WI38 (cell line): ENCODE measurements around the gene ACACB.
"Not testable (repeated sequence)": the region's sequence is repeated elsewhere in the genome, so short reads cannot be mapped to it uniquely, and the experiment has no call there.

Experiments used
- H3K4me3 ChIP-seq: 2 replicates; pipeline ENCODE4 v1.5.1; 2011; ENCODE audit warnings: low read depth, mild to moderate bottlenecking, control low read depth, low read length
- TF ChIP-seq, protein P1 (sequence below): IDR thresholded peaks from 2 replicates; pipeline ENCODE4 v1.5.1; 2012; ENCODE audit warnings: low read depth, mild to moderate bottlenecking, control low read depth, low read length

The ACACB gene

DNA sequence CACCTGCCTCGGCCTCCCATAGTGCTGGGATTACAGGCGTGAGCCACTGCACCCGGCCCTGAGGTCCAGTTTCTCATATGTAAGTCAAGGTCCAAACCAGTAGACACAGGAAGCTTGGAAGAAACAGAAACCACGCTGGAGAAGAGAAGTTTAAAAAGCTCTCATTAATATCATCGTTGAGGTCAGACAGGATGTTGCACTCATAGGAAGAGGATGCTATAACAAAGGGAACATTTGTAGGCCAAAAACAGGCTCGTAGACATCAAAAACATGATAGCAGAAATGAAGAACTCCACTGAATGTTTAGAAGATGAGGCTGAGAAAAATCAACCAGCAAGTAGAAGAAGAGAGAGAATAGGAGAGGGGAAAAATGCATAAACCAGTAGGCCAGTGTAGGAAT is 46.8 kb downstream of the ACACB start:
- TF ChIP-seq, protein P1, sequence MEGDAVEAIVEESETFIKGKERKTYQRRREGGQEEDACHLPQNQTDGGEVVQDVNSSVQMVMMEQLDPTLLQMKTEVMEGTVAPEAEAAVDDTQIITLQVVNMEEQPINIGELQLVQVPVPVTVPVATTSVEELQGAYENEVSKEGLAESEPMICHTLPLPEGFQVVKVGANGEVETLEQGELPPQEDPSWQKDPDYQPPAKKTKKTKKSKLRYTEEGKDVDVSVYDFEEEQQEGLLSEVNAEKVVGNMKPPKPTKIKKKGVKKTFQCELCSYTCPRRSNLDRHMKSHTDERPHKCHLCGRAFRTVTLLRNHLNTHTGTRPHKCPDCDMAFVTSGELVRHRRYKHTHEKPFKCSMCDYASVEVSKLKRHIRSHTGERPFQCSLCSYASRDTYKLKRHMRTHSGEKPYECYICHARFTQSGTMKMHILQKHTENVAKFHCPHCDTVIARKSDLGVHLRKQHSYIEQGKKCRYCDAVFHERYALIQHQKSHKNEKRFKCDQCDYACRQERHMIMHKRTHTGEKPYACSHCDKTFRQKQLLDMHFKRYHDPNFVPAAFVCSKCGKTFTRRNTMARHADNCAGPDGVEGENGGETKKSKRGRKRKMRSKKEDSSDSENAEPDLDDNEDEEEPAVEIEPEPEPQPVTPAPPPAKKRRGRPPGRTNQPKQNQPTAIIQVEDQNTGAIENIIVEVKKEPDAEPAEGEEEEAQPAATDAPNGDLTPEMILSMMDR, result no peak

DNA sequence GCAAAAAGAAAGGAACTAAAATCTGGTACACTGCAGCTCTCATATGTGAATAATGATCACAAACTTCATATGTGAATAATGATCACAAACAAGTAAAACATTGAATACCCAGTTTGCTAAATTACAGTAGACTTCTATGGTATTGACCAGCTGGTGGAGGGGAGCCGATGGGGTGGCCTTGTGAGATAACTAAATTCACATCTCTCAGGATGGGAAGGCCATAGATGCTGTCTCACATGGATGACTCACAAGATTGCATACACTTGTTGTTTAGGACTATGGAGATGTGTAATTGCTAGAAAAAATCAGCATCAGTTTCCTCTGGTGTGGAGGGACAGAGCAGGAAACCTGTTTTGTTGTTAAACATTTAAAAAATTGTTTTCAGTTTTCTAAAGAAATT is 49.2 kb downstream of the ACACB start:
- H3K4me3 ChIP-seq, result no peak overlapping the region
- TF ChIP-seq, protein P1, result no peak

More for the DNA sequence above, 46.8 kb downstream of the ACACB start:
- no peak overlapping the region for H3K4me3 ChIP-seq

DNA sequence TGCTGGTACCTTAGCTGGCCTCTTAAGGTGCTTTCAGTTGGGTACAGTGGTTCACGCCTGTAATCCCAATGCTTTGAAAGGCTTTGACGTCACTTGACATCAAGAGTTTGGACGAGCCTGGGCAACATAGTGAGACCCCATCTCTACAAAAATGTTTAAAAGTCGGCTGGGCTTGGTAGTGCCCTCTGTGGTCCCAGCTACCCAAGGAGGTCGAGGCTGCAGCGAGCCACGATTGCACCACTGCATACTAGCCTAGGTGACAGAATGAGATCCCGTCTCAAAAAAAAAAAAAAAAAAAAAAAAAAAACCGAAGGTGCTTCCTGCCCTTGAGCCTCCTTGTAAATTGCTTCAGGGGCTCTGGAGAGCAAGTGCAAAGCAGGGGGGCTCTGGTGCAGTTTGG is 50.0 kb downstream of the ACACB start:
- TF ChIP-seq, protein P1, result no peak
- no peak overlapping the region for H3K4me3 ChIP-seq

DNA sequence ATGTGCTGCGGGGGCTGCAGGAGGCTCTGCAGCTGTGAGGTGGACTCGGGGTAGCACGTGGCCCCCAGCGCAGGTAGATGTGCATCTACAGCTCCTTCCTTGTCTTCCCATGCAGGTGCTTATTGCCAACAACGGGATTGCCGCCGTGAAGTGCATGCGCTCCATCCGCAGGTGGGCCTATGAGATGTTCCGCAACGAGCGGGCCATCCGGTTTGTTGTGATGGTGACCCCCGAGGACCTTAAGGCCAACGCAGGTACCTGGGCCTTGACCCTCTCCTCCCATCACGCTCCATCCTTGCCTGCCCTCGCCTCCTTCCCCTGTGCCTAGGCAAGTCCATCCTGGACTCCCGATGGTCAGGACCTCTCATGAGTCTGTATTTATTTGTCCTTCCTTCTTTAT is 51.4 kb downstream of the ACACB start:
- H3K4me3 ChIP-seq, result no peak overlapping the region
- TF ChIP-seq, protein P1, result no peak

DNA sequence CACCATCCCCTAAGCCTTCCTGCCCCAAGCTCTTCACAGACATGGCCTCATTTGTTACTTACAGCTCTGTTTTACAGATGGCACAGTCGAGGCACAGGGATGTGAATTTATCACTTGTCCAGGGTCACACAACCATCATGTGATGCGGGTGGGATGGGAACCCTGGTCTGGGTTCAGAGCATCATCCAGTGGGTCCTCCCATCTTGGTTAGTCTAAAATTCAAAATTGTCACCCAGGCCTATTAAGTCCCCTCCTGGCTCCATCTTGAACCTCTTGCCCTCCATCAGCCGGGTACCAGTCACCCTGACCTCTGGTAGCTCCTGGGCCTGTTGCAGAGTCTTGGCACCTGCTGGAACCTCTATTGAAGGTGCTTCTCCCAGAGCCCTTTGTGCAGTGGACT is 52.9 kb downstream of the ACACB start:
- TF ChIP-seq, protein P1, result no peak
- no peak overlapping the region for H3K4me3 ChIP-seq

DNA sequence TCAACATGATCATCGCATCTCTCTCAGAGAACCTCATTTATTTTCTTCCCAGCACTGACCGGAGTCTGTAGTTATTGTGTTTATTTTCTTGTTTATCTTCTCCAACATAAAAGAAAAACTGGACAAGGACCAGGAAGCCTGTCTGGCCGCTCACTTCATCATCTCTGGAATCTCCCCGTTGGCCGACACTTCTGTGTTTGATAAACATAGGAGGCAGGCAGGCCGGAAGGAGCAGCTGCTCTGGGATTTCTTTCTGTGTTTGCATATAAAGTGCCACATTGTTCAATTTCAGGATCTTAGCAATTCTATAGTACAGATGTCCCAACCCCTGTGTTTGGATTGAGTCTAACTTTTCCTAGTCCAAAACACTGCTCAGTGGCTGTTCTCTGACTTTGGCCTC is 53.3 kb downstream of the ACACB start:
- H3K4me3 ChIP-seq, result no peak overlapping the region
- TF ChIP-seq, protein P1, result no peak

DNA sequence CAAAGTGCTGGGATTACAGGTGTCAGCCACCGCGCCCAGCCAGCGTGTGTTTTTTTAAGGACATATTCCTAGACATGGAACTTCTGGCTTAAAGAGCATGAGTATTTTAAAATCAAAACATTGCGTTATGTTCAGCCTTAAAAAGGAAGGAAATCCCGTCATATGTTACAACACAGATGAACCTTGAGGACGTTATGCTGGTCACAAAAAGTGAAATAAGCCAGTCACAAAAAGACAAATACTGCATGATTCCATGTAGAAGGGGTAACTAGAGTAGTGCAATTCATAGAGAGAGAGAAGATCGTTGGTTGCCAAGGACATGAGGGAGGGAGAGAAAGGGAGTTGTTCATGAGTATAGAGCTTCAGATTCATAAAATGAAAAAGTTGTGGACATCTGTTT is 53.9 kb downstream of the ACACB start:
- TF ChIP-seq, protein P1, result no peak
- H3K4me3 ChIP-seq, result no peak overlapping the region

DNA sequence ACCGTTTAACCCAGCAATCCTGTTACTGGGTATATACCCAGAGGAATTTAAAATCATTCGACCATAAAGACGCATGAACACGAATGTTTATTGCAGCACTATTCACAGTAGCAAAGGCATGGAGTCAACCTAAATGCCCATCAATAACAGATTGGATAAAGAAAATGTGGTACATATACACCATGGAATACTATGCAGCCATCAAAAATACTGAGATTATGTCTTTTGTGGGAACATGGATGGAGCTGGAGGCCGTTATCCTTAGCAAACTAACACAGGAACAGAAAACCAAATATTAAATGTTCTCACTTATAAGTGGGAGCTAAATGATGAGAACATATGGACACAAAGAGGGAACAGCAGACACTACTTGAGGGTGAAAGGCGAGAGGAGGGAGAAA is 56.4 kb downstream of the ACACB start:
- not testable (repeated sequence) for H3K4me3 ChIP-seq
